Neural cell (in vitro differentiated cells): ENCODE measurements around the gene PTPRK. TPM values are rescaled to one million over a fixed set of nuclear protein-coding genes. Genes with fewer than 3 reads are reported as not detected.

Experiments used
- H2AFZ ChIP-seq: fragments of 200-600, 300-800 bp; sonication (generic), shearing (Covaris generic); 2 replicates; pipeline ENCODE4 v1.6.0; 2014; ENCODE audit warnings: low read depth, mild to moderate bottlenecking, antibody characterized with exemption, low read length, moderate library complexity
- H3F3A ChIP-seq: fragments of 200-600 bp; shearing (Covaris generic); 2 replicates; pipeline ENCODE4 v1.6.1; 2016; ENCODE audit warnings: mild to moderate bottlenecking, moderate library complexity, mixed read lengths, antibody characterized with exemption, low read length; ENCODE audit not compliant: insufficient read depth, poor library complexity, severe bottlenecking
- H3K27ac ChIP-seq: fragments of 200-600, 300-800 bp; sonication (generic), shearing (Covaris generic); 2 replicates; pipeline ENCODE4 v1.5.1; 2014; ENCODE audit warnings: mild to moderate bottlenecking, low read length, moderate library complexity
- H3K27me3 ChIP-seq: fragments of 300-800, 200-600 bp; sonication (generic), shearing (Covaris generic); 2 replicates; pipeline ENCODE4 v1.6.0; 2014; ENCODE audit warnings: mild to moderate bottlenecking, low read depth, low read length, moderate library complexity; ENCODE audit not compliant: insufficient read depth
- H3K36me3 ChIP-seq: fragments of 300-800, 200-600 bp; sonication (generic), shearing (Covaris generic); 2 replicates; pipeline ENCODE4 v1.5.1; 2014; ENCODE audit warnings: mild to moderate bottlenecking, antibody characterized with exemption, low read length, moderate library complexity; ENCODE audit not compliant: insufficient read depth
- H3K4me2 ChIP-seq: fragments of 300-800, 200-600 bp; sonication (generic), shearing (Covaris generic); 2 replicates; pipeline ENCODE4 v1.6.0; 2014; ENCODE audit warnings: mild to moderate bottlenecking, low read length
- H3K4me3 ChIP-seq: fragments of 300-800, 200-600 bp; sonication (generic), shearing (Covaris generic); 2 replicates; pipeline ENCODE4 v1.5.1; 2014; ENCODE audit warnings: mild to moderate bottlenecking, low read length, moderate library complexity
- H3K79me2 ChIP-seq: fragments of 200-600 bp; shearing (Covaris generic); replicated peaks from 2 replicates; pipeline ENCODE4 v1.6.0; 2014; ENCODE audit warnings: mild to moderate bottlenecking, low read length, moderate library complexity; ENCODE audit not compliant: insufficient read depth
- H3K9ac ChIP-seq: fragments of 300-800, 200-600 bp; sonication (generic), shearing (Covaris generic); 2 replicates; pipeline ENCODE4 v1.6.1; 2016; ENCODE audit warnings: mild to moderate bottlenecking, low read length, mixed read lengths
- H3K9me2 ChIP-seq: fragments of 200-600 bp; shearing (Covaris generic); 2 replicates; pipeline ENCODE4 v1.6.1; 2016; ENCODE audit warnings: mild to moderate bottlenecking, low read length, mixed read lengths; ENCODE audit not compliant: insufficient read depth
- H3K9me3 ChIP-seq: fragments of 200-600, 300-800 bp; sonication (generic), shearing (Covaris generic); 2 replicates; pipeline ENCODE4 v1.6.1; 2016; ENCODE audit warnings: mild to moderate bottlenecking, mixed run types, low read length, moderate library complexity, mixed read lengths
- H4K20me1 ChIP-seq: fragments of 200-600 bp; shearing (Covaris generic); 2 replicates; pipeline ENCODE4 v1.6.1; 2016; ENCODE audit warnings: mild to moderate bottlenecking, mixed run types; ENCODE audit not compliant: insufficient read depth
- EP300 ChIP-seq: fragments of 450-650 bp; conservative IDR thresholded peaks from 2 replicates; pipeline ENCODE4 v1.6.1; 2014; ENCODE audit warnings: antibody characterized with exemption, mild to moderate bottlenecking, moderate library complexity; ENCODE audit not compliant: poor library complexity, severe bottlenecking
- EZH2 ChIP-seq: fragments of 200-600, 300-800 bp; shearing (Covaris generic), sonication (generic); IDR thresholded peaks from 2 replicates; pipeline ENCODE4 v1.6.1; 2014; ENCODE audit warnings: antibody characterized with exemption, low read length, borderline replicate concordance, mild to moderate bottlenecking; ENCODE audit not compliant: insufficient read depth, poor library complexity, severe bottlenecking
- MXI1 ChIP-seq: fragments of 450-650 bp; conservative IDR thresholded peaks from 2 replicates; pipeline ENCODE4 v1.6.1; 2014; ENCODE audit warnings: antibody characterized with exemption, mild to moderate bottlenecking; ENCODE audit not compliant: poor library complexity, severe bottlenecking
- POLR2AphosphoS5 ChIP-seq: IDR thresholded peaks from 2 replicates; pipeline ENCODE4 v1.6.1; 2012
- RAD21 ChIP-seq: fragments of 450-650 bp; conservative IDR thresholded peaks from 2 replicates; pipeline ENCODE4 v1.6.1; 2014; ENCODE audit warnings: antibody characterized with exemption, mild to moderate bottlenecking, moderate library complexity
- SMC3 ChIP-seq: fragments of 450-650 bp; conservative IDR thresholded peaks from 2 replicates; pipeline ENCODE4 v1.6.1; 2014; ENCODE audit warnings: antibody characterized with exemption, mild to moderate bottlenecking, moderate library complexity; ENCODE audit not compliant: poor library complexity
- TAF1 ChIP-seq: IDR thresholded peaks from 2 replicates; pipeline ENCODE4 v1.6.1; 2012; ENCODE audit warnings: low read depth
- polyA plus RNA-seq: library from polyadenylated mRNA; depleted of rRNA; stranded (reverse); fragments of >200 nt; gene quantifications from 2 replicates; pipeline ENCODE4 v1.2.3, GENCODE V29; 2014
- TF ChIP-seq, protein P1 (sequence below): fragments of 450-650 bp; IDR thresholded peaks from 2 replicates; pipeline ENCODE4 v1.5.1; 2014; ENCODE audit warnings: antibody characterized with exemption, mild to moderate bottlenecking, moderate library complexity; ENCODE audit not compliant: poor library complexity, severe bottlenecking
- TF ChIP-seq, protein P2 (sequence below): IDR thresholded peaks from 2 replicates; pipeline ENCODE4 v1.6.1; 2012; ENCODE audit warnings: borderline replicate concordance

Gene PTPRK
- polyA plus RNA-seq, 1 donor from 2014 or later, result 10.4 TPM

DNA sequence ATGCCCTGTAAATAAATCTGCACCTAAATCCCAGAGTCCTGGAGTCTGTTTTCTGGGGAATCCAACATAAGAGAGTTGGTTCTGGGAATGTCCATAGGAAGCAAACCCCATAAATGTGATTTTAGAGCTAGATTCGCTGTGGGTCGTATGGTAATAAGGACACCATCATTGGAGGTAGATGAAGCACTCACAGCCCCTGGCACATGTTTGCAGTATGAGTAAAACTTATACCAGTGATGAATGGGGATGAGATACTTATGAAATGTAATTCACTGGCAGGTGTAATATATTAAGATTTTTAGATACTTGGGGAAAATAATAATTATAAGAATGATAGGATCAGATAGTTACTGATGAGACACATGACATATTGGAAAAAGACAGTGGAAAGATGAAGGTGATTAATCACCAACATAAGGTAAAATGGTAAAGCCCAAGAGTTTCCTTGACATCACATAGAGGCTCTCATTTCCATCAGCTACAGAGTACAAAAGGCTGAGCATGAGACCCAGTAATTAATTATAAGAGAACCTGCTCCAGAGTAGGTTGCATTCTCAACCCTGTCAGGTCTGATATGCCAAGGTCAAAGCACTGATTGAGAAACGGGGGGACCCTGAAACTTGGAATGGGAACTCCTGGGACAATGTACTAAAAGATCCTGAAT is 574.8 kb downstream of the PTPRK start:
- Histone ChIP-seq H3K4me2 (no peak overlapping the region), H3K36me3 (no peaks in the 10 kb centered on the region), H2AFZ (no peak overlapping the region), H3K79me2 (no peaks in the 10 kb centered on the region), H3K9ac (no peak overlapping the region), H3F3A (no peaks in the 10 kb centered on the region), H3K27me3 (no peaks in the 10 kb centered on the region), H3K27ac (no peak overlapping the region), H4K20me1 (no peaks in the 10 kb centered on the region), H3K9me2 (no peaks in the 10 kb centered on the region), H3K9me3 (no peaks in the 10 kb centered on the region), H3K4me3 (no peak overlapping the region)
- TF ChIP-seq, protein P1, sequence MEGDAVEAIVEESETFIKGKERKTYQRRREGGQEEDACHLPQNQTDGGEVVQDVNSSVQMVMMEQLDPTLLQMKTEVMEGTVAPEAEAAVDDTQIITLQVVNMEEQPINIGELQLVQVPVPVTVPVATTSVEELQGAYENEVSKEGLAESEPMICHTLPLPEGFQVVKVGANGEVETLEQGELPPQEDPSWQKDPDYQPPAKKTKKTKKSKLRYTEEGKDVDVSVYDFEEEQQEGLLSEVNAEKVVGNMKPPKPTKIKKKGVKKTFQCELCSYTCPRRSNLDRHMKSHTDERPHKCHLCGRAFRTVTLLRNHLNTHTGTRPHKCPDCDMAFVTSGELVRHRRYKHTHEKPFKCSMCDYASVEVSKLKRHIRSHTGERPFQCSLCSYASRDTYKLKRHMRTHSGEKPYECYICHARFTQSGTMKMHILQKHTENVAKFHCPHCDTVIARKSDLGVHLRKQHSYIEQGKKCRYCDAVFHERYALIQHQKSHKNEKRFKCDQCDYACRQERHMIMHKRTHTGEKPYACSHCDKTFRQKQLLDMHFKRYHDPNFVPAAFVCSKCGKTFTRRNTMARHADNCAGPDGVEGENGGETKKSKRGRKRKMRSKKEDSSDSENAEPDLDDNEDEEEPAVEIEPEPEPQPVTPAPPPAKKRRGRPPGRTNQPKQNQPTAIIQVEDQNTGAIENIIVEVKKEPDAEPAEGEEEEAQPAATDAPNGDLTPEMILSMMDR, result no peak
- TF ChIP-seq, protein P2, sequence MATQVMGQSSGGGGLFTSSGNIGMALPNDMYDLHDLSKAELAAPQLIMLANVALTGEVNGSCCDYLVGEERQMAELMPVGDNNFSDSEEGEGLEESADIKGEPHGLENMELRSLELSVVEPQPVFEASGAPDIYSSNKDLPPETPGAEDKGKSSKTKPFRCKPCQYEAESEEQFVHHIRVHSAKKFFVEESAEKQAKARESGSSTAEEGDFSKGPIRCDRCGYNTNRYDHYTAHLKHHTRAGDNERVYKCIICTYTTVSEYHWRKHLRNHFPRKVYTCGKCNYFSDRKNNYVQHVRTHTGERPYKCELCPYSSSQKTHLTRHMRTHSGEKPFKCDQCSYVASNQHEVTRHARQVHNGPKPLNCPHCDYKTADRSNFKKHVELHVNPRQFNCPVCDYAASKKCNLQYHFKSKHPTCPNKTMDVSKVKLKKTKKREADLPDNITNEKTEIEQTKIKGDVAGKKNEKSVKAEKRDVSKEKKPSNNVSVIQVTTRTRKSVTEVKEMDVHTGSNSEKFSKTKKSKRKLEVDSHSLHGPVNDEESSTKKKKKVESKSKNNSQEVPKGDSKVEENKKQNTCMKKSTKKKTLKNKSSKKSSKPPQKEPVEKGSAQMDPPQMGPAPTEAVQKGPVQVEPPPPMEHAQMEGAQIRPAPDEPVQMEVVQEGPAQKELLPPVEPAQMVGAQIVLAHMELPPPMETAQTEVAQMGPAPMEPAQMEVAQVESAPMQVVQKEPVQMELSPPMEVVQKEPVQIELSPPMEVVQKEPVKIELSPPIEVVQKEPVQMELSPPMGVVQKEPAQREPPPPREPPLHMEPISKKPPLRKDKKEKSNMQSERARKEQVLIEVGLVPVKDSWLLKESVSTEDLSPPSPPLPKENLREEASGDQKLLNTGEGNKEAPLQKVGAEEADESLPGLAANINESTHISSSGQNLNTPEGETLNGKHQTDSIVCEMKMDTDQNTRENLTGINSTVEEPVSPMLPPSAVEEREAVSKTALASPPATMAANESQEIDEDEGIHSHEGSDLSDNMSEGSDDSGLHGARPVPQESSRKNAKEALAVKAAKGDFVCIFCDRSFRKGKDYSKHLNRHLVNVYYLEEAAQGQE, result no peak
- TF ChIP-seq POLR2AphosphoS5 (no peak), SMC3 (no peak), TAF1 (no peak), EP300 (no peak), MXI1 (no peak), EZH2 (no peak), RAD21 (no peak)

- Histone ChIP-seq H3K4me3 (no peak overlapping the region), H3K27ac (no peak overlapping the region)
These were observed 579.2 kb downstream of the PTPRK start for GRCh38 chr6:127941228-127941627.

More at GRCh38 chr6:127941228-127941627, 579.2 kb downstream of the PTPRK start:
- Histone ChIP-seq H3F3A (no peaks in the 10 kb centered on the region), H3K79me2 (no peaks in the 10 kb centered on the region), H3K27me3 (no peaks in the 10 kb centered on the region), H2AFZ (no peak overlapping the region), H3K36me3 (no peaks in the 10 kb centered on the region), H3K9me2 (no peaks in the 10 kb centered on the region), H3K9me3 (no peaks in the 10 kb centered on the region), H4K20me1 (no peaks in the 10 kb centered on the region), H3K4me2 (no peak overlapping the region), H3K9ac (no peak overlapping the region)
- TF ChIP-seq EP300, result no peak
- TF ChIP-seq, protein P2, result no peak
- no peak for TF ChIP-seq MXI1
- no peak for TF ChIP-seq SMC3
- TF ChIP-seq POLR2AphosphoS5, result no peak
- TF ChIP-seq, protein P1, result no peak
- TF ChIP-seq TAF1, result no peak
- no peak for TF ChIP-seq EZH2
- TF ChIP-seq RAD21, result no peak
